ENCODE measurements around the gene FEM1C.
"Not testable (repeated sequence)": the region's sequence is repeated elsewhere in the genome, so short reads cannot be mapped to it uniquely, and the experiment has no call there.

Gene FEM1C

DNA sequence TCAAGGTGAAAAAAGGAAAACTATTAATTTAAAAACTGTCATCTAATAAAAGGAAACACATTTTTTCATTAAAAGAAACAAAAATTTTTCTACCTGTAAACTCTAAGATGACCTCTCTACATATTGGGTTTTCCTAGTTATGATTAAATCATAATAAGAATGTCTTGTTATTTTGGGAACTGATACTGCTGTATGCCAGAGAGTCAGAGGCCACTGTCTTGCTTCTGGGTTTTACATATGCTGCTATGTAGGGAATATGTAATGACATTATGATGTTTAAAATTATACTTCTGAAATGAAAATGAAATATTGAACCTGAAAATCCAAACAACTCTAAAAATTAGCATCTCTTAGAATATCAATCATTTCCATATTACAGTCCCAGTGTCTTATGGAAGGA, 63.7 kb downstream of the FEM1C start:
- DNase-seq (ENCODE audit: insufficient read length, low spot score): no peak
- FAIRE-seq: no peak

- DNase-seq (ENCODE audit: insufficient read length, low spot score) (no peak), FAIRE-seq (no peak)
These were observed 64.3 kb downstream of the FEM1C start for GRCh38 chr5:115480271-115480670.

- FAIRE-seq; DNase-seq (ENCODE audit: insufficient read length, low spot score): not testable (repeated sequence)
These were observed 65.3 kb downstream of the FEM1C start for GRCh38 chr5:115479166-115479873.

- DNase-seq (ENCODE audit: insufficient read length, low spot score): no peak
- FAIRE-seq: no peak
These were observed 66.3 kb downstream of the FEM1C start for GRCh38 chr5:115478281-115478680.

- FAIRE-seq: no peak
- DNase-seq (ENCODE audit: insufficient read length, low spot score): no peak
These were observed 67.0 kb downstream of the FEM1C start for GRCh38 chr5:115477581-115477980.

DNA sequence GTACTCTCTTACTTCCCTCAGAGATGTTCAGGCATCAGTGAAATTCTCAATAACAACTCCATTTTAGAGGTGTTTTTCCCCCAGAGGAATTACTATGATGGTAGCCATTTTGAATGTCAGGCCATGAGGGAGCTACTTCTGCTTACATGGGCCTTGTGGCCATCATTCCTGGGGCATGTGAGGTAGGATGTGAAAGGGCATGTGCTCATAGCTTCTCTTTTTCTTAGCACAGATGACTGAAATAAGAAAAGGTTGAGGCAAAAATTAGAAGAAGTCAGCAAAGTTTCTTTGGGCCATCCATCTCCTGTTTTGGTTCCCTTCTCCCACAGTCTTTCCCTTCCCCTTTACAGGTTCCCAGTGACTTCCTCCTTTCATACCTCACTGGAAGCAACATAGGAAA, 68.8 kb downstream of the FEM1C start:
- no peak for DNase-seq (ENCODE audit: insufficient read length, low spot score)
- FAIRE-seq: no peak

DNA sequence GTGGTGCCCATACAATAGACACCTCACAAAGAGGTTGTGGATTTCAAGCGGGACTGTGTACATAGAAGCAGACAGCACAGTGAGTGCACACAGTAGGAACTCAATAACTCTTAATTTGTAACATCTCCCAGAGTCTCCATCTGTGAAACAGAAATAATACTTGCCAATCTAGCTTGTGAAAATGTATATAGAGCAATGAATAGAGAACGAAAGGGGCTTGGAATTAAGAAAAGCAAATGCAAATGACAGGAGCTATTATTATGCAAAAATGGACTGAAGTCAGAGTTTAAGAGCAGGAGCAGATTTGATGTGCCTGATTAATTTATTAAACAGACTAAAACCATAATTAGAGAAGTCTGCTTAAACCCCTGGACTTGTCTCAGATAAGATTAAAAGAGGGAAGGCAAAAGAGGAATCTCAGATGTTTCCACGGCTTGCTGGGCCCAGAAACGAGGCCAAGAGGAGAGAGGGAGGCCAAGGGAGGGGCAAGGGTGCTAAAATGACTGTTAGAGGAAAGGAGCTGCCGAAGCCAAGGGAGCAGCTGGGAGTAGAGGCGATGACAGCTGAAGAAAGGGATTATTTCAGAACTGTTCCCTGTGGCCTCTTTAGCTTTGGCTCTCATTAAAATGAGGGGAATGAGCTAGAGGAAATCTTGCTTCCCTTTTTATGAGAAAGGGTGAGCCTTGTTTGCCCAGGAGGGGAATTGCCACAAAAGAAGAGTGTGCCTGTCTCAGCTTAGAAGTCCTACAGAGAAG, 72.1 kb downstream of the FEM1C start:
- DNase-seq (ENCODE audit: insufficient read length, low spot score): no peak
- FAIRE-seq: no peak

DNA sequence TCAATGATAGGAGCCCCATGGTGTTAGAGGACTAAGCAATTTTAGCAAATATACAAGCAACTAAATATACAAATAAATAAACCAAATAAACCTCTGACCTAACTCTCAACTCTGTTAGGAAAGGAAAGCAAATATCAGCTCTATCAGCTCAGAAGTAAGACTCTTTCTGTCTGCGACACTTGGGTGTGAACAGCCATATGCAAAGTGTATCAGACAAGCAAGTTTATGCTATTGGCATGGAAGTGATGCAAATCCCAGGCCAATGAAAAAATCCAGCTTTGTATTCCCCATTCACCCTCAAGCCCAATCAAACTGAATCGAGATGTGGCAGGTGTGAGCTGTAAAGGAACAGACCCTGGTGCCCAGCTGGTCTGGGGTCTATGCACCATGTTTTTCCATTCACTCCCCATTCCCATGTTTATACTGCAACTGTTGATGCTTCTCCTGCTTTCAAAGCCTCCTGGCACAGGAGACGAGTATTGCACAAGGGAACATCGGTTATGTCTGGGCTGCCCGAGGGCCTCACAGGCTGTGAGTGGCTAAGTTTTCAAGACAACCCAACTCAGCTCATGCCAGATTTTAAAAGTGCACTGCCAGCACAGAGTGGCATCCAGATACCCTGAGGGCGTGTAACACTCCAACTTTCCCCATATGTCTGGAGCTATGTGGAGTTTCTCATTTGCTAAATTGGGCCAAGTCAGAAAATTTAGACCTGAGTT, 73.1 kb downstream of the FEM1C start:
- DNase-seq (ENCODE audit: insufficient read length, low spot score) (no peak), FAIRE-seq (no peak)

- FAIRE-seq (no peak), DNase-seq (ENCODE audit: insufficient read length, low spot score) (no peak)
These were observed 73.7 kb downstream of the FEM1C start for GRCh38 chr5:115470921-115471320.
